ENCODE results near the gene AKT3.

- TF ChIP-seq REST (IDR thresholded peaks at IDR 0.05; ENCODE audit: low read depth): no peak
- TF ChIP-seq CREB1 (IDR thresholded peaks at IDR 0.05; ENCODE audit: low read depth): no peak
- TF ChIP-seq USF1 (IDR thresholded peaks at IDR 0.05): no peak
- TF ChIP-seq MAX (IDR thresholded peaks at IDR 0.05): no peak
- no peak for TF ChIP-seq YY1 (IDR thresholded peaks at IDR 0.05; ENCODE audit: low read depth)
- no peak for TF ChIP-seq EP300 (IDR thresholded peaks at IDR 0.05; ENCODE audit: borderline replicate concordance)
- TF ChIP-seq TAF1 (IDR thresholded peaks at IDR 0.05; ENCODE audit: low read depth): no peak
- TF ChIP-seq EGR1 (IDR thresholded peaks at IDR 0.05): no peak
- no peak for TF ChIP-seq TEAD4 (IDR thresholded peaks at IDR 0.05)
- TF ChIP-seq FOXM1 (IDR thresholded peaks at IDR 0.05; ENCODE audit: borderline replicate concordance, low read depth): no peak
- TF ChIP-seq CEBPB (IDR thresholded peaks at IDR 0.05): no peak
- TF ChIP-seq NFIC (IDR thresholded peaks at IDR 0.05): no peak
- no peak for TF ChIP-seq RAD21 (IDR thresholded peaks at IDR 0.05; ENCODE audit: low read depth)
These were observed 262.1 kb downstream of the AKT3 start for GRCh38 chr1:243587823-243588560.
